HepG2 (cell line): ENCODE measurements around the gene NSD1. TPM values are rescaled to one million over a fixed set of nuclear protein-coding genes. Genes with fewer than 3 reads are reported as not detected.

Experiments used
- BHLHE40 ChIP-seq: IDR thresholded peaks from 2 replicates; pipeline ENCODE4 v1.6.1; 2011; ENCODE audit warnings: low read length, improper control_type of control experiment
- KLF6 ChIP-seq: IDR thresholded peaks from 2 replicates; pipeline ENCODE4 v1.8.0; 2016; ENCODE audit warnings: missing biosample characterization, missing genetic modification reagents
- KLF9 ChIP-seq: IDR thresholded peaks from 2 replicates; pipeline ENCODE4 v1.6.1; 2016; ENCODE audit warnings: low read depth
- POGK ChIP-seq: sonication (generic); formaldehyde crosslinking; conservative IDR thresholded peaks from 2 replicates; pipeline ENCODE4 v1.8.0; 2022; ENCODE audit warnings: mild to moderate bottlenecking, moderate library complexity, missing genetic modification reagents
- PTBP1 ChIP-seq: fragments of 200-400 bp; formaldehyde crosslinking; IDR thresholded peaks from 2 replicates; pipeline ENCODE4 v1.6.1; 2018; ENCODE audit warnings: low read length, low read depth; ENCODE audit not compliant: poor library complexity, severe bottlenecking
- RBAK ChIP-seq: sonication (generic); formaldehyde crosslinking; IDR thresholded peaks from 2 replicates; pipeline ENCODE4 v1.5.1; 2020; ENCODE audit warnings: mild to moderate bottlenecking, missing genetic modification reagents
- SAP130 ChIP-seq: IDR thresholded peaks from 2 replicates; pipeline ENCODE4 v1.6.1; 2016; ENCODE audit warnings: low read depth
- YY1 ChIP-seq: IDR thresholded peaks from 2 replicates; pipeline ENCODE4 v1.6.1; 2011; ENCODE audit warnings: low read length, low read depth, moderate library complexity, mild to moderate bottlenecking; ENCODE audit not compliant: insufficient read depth, insufficient replicate concordance
- ZKSCAN1 ChIP-seq: fragments of 150-350 bp; IDR thresholded peaks from 2 replicates; pipeline ENCODE4 v1.6.1; 2014; ENCODE audit warnings: low read length
- ZNF407 ChIP-seq: sonication (generic); formaldehyde crosslinking; IDR thresholded peaks from one replicate; pipeline ENCODE4 v1.5.1; 2020; ENCODE audit warnings: mild to moderate bottlenecking, missing genetic modification reagents; ENCODE audit errors: not compliant biosample characterization
- ZNF747 ChIP-seq: sonication (generic); formaldehyde crosslinking; IDR thresholded peaks from 2 replicates; pipeline ENCODE4 v1.8.1; 2023; ENCODE audit warnings: missing genetic modification reagents, mild to moderate bottlenecking, borderline replicate concordance
- ZXDC ChIP-seq: sonication (generic); formaldehyde crosslinking; IDR thresholded peaks from 2 replicates; pipeline ENCODE4 v1.5.0; 2020; ENCODE audit warnings: mild to moderate bottlenecking, missing genetic modification reagents
- polyA plus RNA-seq, 8 experiments: library from polyadenylated mRNA; depleted of rRNA in 3 of 8; stranded (reverse) in 7 of 8; unstranded in 1 of 8; fragments of >200 nt; fragmentation: Illumina TruSeq in 4 of 8; extraction: Trizol in 4 of 8; gene quantifications; 2 replicates each; pipeline versions ENCODE4 v1.2.1 to v1.2.3, GENCODE V29; 2011 to 2016; ENCODE audit warnings: low read depth in 4 of 8, missing spikeins in 1 of 8, mixed read lengths in 1 of 8; ENCODE audit not compliant: insufficient read depth in 1 of 8
- total RNA-seq, 5 experiments: library from RNA; depleted of rRNA; stranded (reverse); fragments of >200 nt; fragmentation: Illumina TruSeq; extraction: Trizol; gene quantifications; 2 replicates each; pipeline ENCODE4 v1.2.3, GENCODE V29; 2016; ENCODE audit warnings: low read depth in 1 of 5
- TF ChIP-seq, protein P1 (sequence below): IDR thresholded peaks from 2 replicates; pipeline ENCODE4 v1.6.1; 2016; ENCODE audit warnings: low read depth, control low read depth

The NSD1 gene
- total and polyA plus RNA-seq, 2 of the 13 experiments (the other 11 are each of a cell fraction or from before 2014, with no cell fraction given), result 0.01 to 0.09 TPM

- no peak for TF ChIP-seq ZNF407 (CRISPR knock-in tag)
- TF ChIP-seq KLF6 (CRISPR knock-in tag), result peak; percentile 53; the same call in 1 of the 2 replicates
- no peak for TF ChIP-seq ZXDC (CRISPR knock-in tag)
- no peak for TF ChIP-seq ZNF747 (CRISPR knock-in tag)
- TF ChIP-seq KLF9, result peak; percentile 48; the same call in 1 of the 2 replicates
- peak; percentile 87 for TF ChIP-seq SAP130 (CRISPR knock-in tag)
- TF ChIP-seq PTBP1, result peak; percentile 28
- peak; percentile 92 for TF ChIP-seq YY1
- 0 out of 2 replicates have a peak, but pooled peaks have one; percentile 76 for TF ChIP-seq POGK
- TF ChIP-seq, protein P1, sequence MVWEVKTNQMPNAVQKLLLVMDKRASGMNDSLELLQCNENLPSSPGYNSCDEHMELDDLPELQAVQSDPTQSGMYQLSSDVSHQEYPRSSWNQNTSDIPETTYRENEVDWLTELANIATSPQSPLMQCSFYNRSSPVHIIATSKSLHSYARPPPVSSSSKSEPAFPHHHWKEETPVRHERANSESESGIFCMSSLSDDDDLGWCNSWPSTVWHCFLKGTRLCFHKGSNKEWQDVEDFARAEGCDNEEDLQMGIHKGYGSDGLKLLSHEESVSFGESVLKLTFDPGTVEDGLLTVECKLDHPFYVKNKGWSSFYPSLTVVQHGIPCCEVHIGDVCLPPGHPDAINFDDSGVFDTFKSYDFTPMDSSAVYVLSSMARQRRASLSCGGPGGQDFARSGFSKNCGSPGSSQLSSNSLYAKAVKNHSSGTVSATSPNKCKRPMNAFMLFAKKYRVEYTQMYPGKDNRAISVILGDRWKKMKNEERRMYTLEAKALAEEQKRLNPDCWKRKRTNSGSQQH (CRISPR knock-in tag), result peak; percentile 26; the same call in 1 of the 2 replicates
- peak; percentile 67; the same call in 1 of the 2 replicates for TF ChIP-seq RBAK (CRISPR knock-in tag)
- TF ChIP-seq ZKSCAN1, result no peak
- TF ChIP-seq BHLHE40, result 0 out of 2 replicates have a peak, but pooled peaks have one; percentile 22
Observed at GRCh38 chr5:177303121-177303924, 169.8 kb downstream of the NSD1 start, which contains the start of the genes PRELID1 and RAB24 (continued).
